GM18870 (cell line): ENCODE results near the gene CPVL.
A peak's percentile ranks its signal among the peaks of the same experiment; 100 is the strongest.
"Not testable (repeated sequence)": the region's sequence is repeated elsewhere in the genome, so short reads cannot be mapped to it uniquely, and the experiment has no call there.

Experiments used
- ATAC-seq: cut with Tn5 transposase; IDR thresholded peaks from one replicate; pipeline ENCODE4 v1.9.1; 2021; ENCODE audit warnings: moderate library complexity; ENCODE audit not compliant: unreplicated experiment

CPVL gene

GRCh38 chr7:29122081-29122480 lies 24.3 kb downstream of the CPVL start:
- no peak for ATAC-seq

GRCh38 chr7:29120955-29121354 lies 25.4 kb downstream of the CPVL start:
- no peak for ATAC-seq

DNA sequence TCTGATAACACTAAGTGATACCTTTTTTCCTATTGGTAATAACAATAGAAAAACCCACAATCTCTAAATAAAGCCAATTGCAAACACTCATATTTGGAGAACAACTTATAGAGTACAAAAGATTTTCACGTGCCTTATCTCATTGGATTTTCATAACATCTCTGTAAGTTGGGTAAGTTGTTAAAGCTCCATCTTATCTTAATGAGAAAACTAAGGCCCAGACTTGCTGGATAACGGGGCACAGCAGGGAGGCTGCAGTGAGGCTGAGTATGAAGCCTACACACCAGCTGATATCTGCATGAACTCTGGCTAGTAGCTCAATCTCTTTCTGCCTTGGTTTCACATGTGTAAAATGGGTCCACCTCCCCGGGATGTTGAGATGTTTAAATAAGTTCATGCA lies 26.8 kb downstream of the CPVL start:
- no peak for ATAC-seq

DNA sequence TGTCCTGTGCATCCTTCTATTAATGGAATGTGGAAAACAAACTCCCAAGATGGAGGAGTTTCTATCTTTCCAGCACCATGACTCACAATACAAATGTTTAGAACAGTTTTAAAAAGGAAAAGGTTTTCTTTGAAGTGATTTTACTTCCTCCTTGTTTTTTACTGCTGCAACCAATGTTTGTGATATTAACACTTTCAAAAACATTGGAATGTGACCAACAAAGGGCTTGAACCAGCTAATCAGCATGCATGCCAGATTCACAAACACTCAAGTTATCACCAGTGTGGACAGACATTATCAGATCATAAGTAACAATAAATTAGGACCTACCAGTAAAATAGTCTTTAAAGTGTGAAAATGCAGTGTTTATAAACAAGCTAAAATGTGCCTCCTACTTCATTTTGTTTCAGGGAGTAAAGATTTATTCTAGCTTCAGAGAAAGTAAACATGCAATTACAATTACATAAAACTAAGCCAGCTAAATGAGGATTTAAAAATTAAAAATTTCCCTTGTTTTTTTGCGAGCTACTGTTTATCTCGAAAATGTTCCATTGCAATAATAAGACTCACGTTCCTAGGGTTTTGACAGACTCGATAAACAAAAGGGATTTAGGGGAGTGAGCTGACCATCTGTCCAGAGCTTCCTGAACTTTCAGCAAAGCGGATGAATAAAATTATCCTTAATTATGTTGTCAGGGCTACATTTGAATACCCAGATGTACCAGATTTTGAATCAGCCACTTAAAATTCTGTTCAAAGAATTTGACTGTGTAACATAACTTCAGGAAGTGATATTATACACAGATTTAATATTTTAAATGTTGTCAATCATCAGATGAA lies 29.8 kb downstream of the CPVL start:
- no peak for ATAC-seq

DNA sequence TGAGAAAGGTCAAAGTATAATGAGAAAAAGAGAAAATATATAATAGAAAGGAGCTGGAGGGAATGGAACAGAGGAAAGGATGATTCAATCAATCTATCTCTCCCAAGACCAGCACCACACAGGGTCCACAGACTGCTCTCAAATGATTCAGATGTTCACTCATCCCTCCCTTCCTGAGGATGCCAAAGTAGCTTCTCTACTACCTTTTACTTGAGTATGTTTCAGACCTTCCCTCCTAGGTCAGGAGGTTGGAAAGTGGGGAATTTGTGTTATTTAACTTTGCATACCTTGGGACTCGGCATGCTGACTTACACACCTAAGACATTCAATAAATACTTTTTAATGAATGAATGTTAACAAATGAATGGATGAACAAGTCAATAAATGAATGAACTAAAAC lies 30.6 kb downstream of the CPVL start:
- ATAC-seq = no peak

GRCh38 chr7:29115130-29115687 lies 31.1 kb downstream of the CPVL start:
- no peak for ATAC-seq

- ATAC-seq = not testable (repeated sequence)
Observed at GRCh38 chr7:29114266-29114665, 32.1 kb downstream of the CPVL start.

- ATAC-seq = no peak
Observed at GRCh38 chr7:29113384-29114102, 32.8 kb downstream of the CPVL start.

DNA sequence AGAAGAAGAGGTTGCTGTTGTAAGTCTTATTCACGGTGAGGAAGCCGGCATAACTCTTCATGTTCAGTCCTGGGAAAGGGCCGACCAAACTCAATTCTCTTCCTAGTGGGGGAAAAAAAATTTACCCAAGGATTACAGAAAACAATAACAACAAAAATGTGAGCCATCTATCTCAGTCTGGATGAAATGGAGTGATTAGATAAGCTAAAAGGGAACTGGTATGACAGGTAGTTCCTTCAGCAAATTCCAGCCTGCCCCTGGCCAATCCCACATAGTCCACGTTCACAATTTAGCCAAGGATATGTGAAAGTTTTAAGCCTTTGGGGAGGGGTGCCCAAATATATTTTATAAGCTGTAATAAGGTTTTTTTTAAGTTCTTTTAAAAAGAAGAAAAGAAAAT lies 33.6 kb downstream of the CPVL start:
- ATAC-seq = no peak

GRCh38 chr7:29109899-29110298 lies 36.4 kb downstream of the CPVL start:
- ATAC-seq = no peak

- ATAC-seq = no peak
Observed at GRCh38 chr7:29109358-29109757, 37.0 kb downstream of the CPVL start.

DNA sequence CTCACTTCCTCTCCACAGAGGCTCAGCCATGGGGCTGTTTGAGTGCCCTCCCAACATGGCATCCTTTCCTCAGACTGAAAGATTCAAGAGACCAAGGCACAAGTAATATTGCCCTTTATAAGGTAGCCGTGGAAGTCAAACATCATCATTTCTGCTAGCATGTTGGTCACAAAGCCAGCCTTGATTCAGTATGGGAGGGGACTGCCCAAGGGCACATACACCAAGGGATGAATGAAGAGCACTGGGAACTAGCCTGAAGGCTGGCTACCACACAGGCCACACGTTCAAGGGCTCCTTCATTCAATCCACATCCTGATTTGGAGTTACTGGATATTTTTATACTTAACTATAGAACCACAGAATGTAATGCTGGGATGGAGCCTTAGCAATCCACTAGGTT lies 39.3 kb downstream of the CPVL start:
- ATAC-seq = no peak

DNA sequence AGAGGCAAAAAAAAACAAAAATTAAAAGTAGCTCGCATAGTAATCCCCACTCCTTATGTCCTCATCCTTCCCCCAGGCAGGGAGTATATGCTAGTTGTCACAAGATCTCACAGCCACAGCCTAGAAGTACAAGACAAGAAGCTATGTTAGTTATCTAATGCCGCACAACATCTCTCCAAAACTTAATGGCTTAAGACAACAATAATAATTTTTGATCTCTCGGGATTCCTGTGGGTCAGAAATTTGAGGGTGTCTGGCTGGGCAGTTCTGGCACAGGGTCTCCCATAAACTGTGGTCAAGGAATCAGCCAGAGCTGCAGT lies 39.7 kb downstream of the CPVL start:
- ATAC-seq = no peak

DNA sequence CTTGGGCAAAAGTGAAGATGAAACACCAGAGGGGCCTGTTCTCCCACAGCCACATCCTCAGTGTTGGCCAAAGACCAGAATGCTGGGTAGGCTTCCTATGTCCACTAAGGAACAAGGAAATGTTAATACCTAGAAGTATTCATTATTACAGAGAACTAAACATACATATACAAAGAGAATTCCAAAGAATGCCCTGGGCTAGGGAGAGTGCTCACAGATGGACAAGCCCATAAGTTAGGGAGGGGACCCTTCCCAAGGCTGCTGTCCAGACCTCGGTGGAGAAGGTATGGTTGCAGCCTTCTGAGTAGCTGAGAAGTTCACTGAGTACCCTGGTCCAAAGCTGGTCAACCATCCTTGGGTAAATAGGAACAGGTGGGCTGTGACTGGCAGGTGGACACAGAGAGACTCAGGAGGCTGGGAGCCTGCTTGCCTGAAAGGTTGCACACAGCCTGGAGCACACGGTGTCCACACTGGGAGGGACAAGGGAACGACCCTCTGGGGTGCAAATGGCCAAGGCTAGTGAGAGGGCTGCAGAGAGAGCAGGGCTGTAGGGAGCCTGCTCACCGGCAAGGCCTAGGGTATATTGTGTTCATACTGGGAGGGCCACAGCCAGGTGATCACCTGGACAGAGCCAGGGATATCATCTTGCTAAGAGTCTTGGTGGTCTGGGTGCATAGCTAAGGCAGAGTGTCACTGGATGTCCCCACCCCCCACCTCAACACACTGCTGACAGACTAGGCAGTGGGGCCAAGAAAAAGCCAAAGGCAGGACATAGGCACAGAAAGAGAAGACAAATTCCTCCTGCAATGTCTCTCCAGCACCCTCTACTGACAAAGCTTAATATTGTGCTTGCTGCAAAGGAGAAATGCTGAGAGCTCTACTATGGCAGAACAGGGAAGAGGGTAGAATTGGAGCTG lies 40.3 kb downstream of the CPVL start:
- peak; percentile 58 for ATAC-seq

- ATAC-seq = no peak
Observed at GRCh38 chr7:29105191-29105590, 41.1 kb downstream of the CPVL start.

- no peak for ATAC-seq
Observed at GRCh38 chr7:29102558-29103151, 43.7 kb downstream of the CPVL start.

- no peak for ATAC-seq
Observed at GRCh38 chr7:29100924-29101323, 45.4 kb downstream of the CPVL start.

GRCh38 chr7:29099896-29100847 lies 46.2 kb downstream of the CPVL start:
- ATAC-seq = no peak

DNA sequence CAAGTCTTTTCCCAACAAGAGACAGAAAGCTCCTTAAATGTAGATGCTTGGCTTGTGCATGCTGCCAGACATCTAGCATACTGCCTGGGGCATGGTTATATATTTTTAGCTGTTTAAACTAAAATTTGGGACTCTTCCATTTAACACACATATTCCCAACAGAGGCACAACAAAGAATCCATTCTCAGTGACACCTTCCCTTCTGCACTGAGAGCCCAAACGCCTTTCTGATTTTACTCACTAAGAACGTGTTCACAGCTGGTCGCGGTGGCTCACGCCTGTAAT lies 49.9 kb downstream of the CPVL start:
- no peak for ATAC-seq
